ENCODE results near the gene PCBP3.
"Not testable (repeated sequence)": the region's sequence is repeated elsewhere in the genome, so short reads cannot be mapped to it uniquely, and the experiment has no call there.

The PCBP3 gene

DNA sequence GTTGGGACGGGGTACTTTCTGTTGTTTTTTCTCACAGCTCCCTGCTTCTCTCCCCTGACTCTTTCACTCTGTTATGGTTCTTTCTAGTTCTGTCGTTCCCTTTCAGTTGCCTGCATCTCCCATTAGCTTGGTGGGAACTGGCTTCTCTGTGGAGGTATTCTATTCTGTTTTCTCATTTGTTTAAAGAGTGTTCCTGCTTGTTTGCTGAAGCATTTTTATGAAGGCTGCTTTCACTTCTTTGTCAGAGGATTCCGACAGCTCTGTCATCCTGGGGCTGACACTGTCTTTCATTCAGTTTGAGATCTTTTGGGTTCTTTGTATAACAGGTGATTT is 242.0 kb downstream of the PCBP3 start:
- DNase-seq = no peak

DNA sequence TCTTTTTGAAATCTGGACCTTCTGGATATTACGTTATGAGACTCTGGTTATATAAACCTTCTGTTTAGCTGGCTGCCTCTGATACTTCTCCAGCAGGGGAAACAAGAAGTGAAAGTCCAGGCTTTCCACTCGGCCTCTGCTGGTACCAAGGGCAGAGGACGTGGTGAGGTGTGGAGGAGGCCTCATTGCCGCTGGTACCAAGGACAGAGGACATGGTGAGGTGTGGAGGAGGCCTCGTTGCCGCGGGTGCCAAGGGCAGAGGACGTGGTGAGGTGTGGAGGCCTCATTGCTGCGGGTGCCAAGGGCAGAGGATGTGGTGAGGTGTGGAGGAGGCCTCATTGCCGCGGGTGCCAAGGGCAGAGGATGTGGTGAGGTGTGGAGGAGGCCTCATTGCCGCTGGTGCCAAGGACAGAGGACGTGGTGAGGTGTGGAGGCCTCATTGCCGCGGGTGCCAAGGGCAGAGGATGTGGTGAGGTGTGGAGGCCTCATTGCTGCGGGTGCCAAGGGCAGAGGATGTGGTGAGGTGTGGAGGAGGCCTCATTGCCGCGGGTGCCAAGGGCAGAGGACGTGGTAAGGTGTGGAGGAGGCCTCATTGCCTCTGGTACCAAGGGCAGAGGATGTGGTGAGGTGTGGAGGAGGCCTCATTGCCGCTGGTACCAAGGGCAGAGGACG is 242.5 kb downstream of the PCBP3 start:
- peak; percentile 58 for DNase-seq

DNA sequence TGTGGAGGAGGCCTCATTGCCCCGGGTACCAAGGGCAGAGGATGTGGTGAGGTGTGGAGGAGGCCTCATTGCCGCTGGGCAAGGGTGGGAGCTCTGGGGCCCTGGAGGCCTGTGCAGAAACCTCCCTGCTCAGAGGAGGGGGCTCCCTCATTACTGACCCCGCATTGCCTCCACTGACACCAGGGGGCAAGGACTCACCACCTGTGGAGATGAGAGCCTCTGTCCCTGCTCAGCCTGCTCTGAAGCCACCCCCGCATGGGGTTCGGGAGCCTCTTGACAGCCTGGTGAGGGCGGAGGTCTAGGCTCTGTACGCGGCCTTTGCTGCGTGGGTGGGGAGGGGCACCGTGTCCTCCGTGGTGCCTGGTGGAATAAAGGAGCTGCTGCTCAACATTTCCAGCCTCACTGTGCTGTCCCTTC is 243.1 kb downstream of the PCBP3 start:
- DNase-seq = no peak

DNA sequence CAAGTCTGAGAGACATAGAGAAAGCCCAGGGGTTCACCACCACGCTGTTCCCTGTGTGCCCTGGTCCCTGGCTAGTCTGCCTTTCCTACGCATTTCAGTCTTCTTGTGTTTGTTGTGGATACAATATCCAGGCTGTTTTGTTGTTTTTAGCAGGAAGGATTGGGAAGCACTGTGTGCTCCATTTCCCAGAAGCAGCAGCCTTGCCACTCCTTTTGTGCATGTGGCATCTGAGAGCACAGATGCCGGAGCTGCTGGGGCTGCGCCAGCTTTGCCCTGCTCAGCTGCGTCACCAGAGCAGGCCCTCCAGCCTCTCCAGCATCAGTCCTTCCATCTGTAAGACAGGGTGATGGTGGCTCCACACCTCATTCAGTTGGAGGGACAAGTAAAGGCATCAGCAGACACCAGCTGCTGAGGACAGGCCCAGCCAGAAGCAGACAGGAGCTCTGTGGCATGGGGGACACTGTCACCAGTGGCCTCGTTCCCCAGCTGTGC is 243.6 kb downstream of the PCBP3 start:
- no peak for DNase-seq

DNA sequence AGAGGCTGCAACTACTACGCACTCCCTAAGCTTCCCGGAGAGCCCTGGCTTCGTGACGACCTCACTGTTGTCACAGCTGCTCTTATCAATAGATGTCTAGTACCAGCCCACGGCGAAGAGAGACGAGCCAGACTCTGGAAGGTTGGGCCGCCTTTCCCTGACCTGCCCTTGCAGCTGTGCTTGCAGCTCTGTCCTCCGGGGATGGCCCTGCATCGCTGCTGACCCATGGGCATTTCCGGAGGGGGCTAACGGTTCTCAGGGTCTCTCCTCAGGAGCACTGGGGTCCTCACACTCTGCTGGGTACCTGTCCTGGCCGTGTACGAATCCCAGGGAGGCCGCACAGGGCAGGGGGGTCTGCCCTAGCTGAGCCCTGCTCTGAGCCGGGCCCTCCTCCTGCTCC is 244.3 kb downstream of the PCBP3 start:
- no peak for DNase-seq

DNA sequence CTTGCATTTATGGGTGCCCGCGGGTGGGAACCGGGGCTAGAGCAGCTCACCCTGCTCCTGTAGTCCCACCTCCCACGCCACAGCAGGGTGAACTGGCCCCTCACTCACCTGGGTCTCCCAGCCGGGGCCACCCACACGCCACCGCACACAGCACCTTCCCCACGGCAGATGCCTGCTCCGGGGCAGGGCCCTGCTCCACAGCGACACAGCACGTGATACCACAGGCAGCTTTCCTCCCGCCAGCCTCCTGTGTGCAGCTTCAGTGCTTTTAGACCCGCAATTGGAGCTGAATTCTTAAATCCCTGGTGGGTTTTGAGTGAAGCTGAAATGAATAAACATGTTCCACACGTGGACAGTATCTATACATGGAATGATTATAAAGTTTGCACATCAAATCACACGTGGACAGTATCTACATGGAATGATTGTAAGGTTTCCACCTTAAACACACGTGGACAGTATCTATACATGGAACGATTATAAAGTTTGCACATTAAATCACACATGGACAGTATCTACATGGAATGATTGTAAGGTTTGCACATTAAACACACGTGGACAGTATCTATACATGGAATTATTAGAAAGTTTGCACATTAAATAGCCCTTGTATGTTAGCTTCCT is 245.0 kb downstream of the PCBP3 start:
- no peak for DNase-seq

DNA sequence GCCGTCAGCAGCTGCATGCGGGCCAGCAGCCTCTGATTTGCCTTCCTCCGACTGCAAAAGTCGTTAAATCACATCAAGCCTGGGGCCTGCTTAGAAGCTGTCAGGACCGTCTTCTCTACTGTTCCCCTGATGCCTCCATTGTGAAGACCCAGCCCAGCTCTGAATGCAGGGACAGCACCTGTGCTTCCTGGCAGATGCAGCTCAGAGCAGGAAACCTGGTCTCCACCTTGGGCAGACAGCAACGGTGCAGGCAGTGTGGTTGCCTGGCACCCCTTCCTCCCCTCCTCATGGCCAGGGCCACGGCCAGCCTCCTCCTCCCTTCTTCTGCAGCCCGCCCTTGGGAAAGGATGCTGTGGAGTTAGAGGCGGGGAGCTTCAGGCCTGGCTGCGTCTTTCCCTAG is 245.7 kb downstream of the PCBP3 start:
- peak; percentile 13 for DNase-seq

DNA sequence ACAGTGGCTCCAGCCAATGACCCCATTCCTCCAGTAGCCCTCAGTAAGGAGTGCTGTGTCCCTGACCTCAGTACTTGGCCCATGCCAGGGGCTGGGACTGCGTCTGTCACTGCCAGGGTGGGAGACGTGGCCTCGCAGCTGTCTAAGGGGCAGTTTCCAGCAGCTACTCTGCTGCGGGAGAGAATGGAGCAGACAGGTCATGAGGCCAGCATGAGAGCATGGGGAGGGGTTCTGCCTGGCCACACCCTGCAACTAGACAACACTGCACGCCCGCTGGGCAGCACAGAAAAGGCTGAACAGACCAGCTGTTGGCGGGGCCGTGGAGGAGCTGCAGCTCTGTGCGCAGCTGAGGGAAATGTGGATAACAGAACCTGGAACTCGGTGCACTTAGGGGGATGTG is 246.4 kb downstream of the PCBP3 start:
- DNase-seq = no peak

DNA sequence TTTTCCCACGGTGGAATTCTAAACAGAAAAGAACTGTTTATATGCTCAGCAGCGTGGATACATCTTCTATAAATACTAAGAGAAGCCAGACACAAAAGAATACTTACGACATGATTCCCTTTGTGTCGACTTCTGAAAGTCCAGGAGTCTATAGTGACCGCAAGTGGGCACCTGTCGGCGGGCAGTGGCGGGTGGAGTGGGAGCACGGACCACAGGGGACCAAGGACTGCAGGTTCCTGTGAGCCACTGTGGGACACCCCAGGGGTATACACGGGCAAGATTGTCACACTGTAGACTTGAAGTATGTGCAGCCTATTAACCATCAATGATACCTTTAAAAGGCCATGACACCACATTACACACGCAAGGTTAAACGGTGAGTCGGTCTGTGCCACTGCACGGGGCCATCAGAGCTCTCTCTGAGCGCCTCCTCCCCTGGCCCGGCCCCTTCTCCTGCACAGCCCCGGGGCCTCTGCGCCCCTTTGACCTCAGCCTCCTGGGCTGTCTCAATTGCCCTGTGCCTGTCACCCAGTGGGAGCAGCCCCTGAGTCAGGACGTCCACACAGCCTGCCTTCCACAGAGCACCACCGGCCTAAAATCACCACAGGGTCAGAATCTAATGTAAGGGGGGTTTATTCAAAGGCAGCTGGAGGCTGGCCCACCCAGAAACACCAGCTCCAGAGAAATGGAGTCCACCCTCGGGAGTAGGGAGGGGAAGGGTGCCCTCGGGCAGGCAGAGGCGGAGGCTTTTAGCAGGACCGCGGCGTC is 248.0 kb downstream of the PCBP3 start:
- no peak for DNase-seq

DNA sequence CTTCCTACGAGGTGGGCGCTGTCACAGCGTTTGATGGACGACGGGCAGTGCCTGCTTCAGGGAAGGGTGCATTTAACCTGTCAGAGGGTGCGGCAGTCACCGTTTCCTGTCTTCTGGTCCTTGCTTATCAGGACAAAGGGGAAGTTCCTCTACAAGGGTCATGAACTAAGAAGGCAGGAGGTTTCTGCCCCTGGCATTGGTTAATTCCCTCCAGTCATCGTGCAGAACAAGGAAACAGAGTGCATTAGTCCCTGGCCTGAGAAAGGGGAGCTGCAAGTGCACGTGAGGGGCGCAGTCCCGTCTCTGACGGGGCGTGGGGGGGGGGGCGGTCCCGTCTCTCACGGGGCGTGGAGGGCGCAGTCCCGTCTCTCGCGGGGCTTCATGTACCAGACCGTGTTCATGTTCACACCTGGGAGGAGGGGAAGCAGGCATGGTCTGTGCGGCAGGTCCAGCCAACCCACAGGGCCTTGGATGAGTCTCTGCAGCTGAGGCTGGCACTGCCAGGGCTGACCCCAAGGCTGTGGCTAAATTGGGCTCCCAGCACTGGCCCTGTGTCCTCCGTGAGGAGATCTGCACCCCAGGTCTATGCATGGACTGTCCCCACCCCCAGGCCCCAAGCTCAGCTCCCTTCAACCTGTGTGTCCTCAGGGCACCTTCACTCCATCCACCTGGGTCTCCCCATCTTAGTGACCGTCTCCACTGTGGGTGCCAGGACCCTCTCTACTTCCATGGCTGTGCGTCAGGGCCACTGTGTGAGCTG is 248.8 kb downstream of the PCBP3 start:
- peak; percentile 26 for DNase-seq

DNA sequence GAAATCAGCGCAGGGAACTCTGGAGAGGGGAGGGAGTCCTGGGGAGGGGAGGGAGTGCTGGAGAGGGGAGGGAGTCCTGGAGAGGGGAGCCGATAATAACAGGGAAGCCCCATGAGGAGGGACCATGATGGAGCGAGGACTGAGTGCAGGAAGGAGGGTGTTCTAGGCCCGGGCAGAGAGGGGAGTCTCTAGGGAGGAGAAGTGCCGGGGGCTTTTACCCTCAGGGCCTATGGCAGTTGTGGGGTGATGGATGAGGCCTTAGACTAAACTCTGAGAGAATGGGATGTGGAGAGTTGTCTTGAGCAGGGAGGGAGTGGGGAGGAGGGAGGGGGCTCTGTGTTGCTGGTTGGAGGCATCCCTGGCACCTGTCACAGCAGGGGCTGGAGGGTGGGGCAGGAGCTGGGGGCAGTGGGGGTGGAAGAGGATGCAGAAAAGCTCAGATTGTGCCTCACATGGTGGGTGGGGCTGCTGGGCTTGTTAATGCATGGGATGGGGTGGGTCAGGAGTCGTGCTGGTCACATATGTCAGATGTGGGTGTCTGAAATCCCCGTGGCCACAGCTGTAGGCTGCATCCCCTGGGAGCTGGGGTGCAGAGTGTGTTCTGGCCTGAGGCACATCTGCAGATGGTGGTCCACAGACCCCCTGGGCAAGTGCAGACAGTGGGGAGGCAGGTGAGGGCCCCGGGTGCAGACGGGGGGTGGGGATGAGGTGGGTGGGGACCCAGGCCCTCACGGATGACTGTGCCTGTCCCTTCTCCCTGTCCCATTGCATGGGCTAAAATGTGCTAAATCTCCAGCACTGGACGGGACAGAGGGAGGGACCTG is 249.6 kb downstream of the PCBP3 start:
- DNase-seq = no peak

DNA sequence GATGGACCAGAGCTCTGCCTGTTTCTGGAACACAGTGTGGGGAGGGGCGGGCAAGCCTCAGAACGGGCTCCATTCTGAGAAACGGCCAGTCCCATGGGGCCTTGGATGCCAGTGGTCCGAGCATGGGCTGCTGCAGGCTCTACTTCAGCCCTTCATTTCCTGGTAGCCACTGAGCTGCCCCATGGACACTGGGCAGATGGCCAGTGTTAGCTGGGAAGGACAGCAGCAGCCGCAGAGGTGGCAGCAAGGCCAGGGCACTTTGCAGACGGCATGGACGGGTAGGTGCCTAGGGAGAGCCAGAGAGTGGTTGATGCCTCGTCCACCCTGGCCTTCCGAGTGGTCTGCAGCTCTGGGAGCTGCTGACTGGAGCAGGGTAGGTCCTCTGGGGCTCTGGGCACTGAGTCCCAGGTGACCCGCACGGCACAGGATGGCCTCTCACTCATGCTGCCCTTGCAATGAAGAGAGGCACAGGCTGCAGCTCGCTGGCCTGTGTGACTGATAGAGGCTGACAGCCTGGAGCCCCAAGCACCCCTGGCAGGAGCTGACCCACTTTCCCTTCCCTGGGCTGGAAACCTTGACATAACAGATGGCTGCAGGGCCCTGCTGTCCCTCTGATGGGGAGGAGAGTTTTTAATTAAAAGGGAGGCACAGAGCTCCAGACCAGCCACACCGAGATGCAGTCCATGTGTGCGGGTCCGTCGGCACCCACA is 250.4 kb downstream of the PCBP3 start:
- DNase-seq = no peak

DNA sequence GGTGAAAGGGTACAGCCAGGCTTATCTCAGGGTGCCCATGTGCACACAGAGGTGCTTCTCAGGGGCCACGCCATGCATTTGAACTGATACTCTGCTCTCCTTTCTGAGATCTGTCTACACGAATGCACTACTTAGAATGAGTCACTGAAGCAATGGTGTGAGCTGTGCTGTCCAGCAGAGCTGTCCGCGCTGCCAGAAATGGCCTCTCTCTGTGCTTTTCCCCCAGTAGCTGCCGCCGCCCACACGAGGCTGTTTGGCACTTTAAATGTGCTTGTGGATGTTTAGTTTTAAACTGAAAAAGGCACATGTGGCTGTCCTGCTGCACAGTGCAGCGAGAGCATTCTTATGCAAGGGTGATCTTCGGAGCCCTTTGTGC is 250.9 kb downstream of the PCBP3 start:
- DNase-seq = no peak

DNA sequence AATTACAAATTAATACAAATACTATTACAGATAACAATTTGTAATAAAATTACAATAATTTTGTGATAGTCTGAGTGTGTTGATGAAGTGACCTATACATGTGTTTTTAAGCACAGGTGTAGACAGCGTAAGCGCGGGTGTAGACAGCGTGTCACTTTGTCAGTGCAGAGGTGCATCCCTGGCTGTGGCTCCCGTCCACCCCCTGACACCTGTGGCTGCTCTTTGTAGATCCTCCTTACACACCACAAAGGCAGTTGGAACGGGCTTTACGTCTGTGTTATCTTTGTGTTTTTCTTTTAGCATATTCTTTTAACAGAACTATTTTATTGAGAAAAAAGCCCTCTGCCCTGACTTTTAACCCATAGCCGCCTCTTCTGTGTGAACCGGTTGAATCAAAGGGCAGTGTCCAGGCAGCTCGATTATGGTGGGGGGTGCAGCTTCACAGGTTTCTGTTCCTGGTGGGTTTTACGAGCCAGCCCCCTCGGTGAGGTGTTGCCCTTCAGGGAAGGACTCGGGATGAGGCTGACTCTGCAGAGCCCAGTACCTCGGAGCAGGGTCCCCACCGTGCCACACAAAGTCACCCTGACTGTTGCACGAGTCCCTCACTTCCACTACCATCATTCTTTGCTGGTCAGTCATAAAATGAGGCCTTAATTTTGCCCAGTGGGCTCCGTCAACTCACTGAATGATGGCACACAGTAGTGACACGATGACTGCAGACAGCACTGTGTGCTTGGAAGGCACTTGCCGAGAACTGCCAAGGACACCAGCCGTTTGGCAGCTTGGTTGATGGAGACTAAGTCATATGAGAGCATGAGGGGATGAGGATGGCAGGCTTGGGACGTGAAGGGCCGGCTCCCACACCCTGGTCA is 251.6 kb downstream of the PCBP3 start:
- no peak for DNase-seq

DNA sequence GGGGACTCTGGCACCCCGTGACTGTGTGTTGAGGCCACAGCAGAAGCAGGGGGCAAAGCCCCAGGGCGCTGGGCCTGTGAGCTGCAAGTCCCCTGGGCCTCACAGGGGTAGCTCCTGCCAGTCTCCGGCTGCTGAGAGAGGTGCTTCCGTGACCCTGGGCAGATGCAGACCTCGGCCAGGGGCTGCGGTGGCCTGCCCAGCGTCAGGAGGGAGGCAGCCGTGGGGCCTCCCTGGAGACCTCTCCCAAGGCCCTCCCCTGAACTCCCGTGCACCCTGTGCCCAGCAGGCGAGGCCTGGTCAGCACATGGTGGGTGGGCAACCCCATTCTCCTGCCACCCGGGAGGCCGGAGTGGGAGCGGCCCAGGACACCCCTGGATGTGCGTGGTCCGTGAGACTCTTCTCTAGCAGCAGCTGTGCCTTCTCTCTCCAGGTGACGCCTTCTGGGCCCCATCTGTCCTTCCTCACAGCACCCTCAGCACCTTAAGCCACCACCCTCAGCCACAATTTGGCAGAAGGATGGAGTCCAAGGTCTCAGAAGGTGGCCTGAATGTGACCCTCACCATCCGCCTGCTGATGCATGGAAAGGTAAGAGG is 252.3 kb downstream of the PCBP3 start:
- no peak for DNase-seq

DNA sequence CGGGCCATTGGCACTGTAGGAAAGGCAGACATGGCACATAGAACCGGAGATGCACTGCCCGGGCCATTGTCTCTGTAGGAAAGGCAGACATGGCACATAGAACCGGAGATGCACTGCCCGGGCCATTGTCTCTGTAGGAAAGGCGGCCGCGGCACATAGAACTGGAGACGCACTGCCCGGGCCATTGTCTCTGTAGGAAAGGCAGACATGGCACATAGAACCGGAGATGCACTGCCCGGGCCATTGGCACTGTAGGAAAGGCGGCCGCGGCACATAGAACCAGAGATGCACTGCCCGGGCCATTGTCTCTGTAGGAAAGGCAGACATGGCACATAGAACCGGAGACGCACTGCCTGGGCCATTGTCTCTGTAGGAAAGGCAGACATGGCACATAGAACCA is 252.9 kb downstream of the PCBP3 start:
- DNase-seq = not testable (repeated sequence)

DNA sequence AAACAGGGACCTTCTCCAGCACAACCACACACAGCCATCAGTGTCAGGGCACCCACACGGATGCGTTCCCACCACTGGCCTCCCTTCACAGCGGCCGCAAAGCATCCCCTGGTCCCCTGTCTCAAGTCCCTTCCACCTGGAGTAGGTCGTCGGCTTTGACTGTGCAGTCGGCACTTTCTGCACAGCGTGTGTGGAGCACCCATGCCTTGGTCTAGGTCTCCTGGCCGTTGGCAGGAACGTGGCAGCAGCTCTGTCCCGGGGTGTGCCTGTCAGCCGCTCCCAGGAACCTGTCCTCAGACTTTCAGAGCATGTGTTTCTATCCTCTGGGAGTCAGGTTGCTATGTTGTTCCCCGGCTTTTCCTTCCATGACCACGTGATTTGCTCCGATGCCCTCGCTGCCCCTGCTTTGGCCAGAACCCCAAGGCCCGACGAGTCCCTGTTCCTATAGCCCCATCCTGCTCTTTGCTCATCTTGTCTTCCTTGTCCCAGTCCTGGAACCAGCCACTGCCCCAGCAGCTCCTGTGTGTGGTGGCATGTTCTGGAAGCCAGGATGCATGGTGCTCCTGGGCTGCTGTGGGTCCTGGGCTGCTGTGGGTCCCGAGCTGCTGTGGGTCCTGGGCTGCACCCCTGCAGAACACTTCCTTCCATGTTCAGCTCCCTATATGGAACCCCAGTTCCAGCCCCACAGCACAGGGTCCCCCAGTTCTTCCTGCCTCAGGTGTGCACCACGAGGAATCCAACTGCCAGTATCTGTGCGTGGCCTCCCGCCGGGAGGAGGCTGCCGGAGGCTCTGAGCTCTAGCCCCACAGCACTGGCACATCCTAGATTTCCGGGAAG is 253.9 kb downstream of the PCBP3 start:
- no peak for DNase-seq

DNA sequence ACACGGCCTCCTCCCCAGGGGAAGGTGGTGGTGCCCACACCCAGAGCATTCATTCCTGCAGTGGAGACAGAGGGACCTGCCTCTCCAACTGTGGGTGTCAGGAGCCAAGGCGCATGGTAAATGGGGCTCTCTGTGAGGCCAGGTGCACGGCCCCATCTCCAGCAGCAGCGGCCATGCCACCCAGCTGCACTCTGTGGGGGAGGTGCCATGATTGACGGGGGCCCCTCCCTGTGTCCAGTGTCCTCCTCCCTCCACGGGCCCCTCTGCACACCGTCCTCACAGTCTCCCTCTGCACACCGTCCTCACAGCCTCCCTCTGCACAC is 254.5 kb downstream of the PCBP3 start:
- DNase-seq = no peak

DNA sequence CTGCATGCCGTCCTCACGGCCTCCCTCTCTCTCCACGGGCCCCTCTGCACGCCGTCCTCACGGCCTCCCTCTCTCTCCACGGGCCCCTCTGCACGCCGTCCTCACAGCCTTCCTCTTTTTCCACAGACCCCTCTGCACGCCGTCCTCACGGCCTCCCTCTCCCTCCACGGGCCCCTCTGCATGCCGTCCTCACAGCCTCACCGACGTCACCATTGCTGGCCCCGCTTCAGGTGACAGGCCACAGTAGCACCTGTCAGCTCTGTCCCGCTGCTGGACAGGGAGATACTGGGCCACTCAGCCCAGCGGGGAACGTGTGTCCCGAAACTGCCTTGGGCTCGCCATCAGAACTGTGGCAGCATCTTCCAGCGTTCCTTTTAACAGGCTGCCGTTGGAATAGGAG is 255.3 kb downstream of the PCBP3 start:
- DNase-seq = no peak
